GM12878 (cell line): ENCODE data around the gene ZNF655. TPM values are rescaled to one million over a fixed set of nuclear protein-coding genes. Genes with fewer than 3 reads are reported as not detected.

Experiments
- CTCF ChIP-seq, 3 experiments: IDR thresholded peaks in 2 of 3; conservative IDR thresholded peaks in 1 of 3; 2 replicates each; pipeline ENCODE4 v1.5.1; 2011; ENCODE audit warnings: low read depth in 3 of 3, low read length in 3 of 3, mild to moderate bottlenecking in 3 of 3, control low read depth in 2 of 3, moderate library complexity in 2 of 3, inconsistent platforms in 1 of 3, mixed read lengths in 1 of 3; ENCODE audit not compliant: control insufficient read depth in 2 of 3, insufficient read depth in 1 of 3; ENCODE audit errors: extremely low read depth in 1 of 3
- E2F8 ChIP-seq: fragments of 450-650 bp; IDR thresholded peaks from 2 replicates; pipeline ENCODE4 v1.6.1; 2018; ENCODE audit warnings: mild to moderate bottlenecking, low read depth, moderate library complexity; ENCODE audit not compliant: partially characterized antibody
- ESRRA ChIP-seq: IDR thresholded peaks from 2 replicates; pipeline ENCODE4 v1.6.1; 2012; ENCODE audit warnings: mild to moderate bottlenecking, low read length, improper control_type of control experiment
- FOS ChIP-seq: IDR thresholded peaks from 3 replicates; pipeline ENCODE4 v1.6.1; 2011; ENCODE audit warnings: borderline replicate concordance; ENCODE audit not compliant: insufficient read length; ENCODE audit errors: extremely low read depth
- HDGF ChIP-seq: fragments of 450-650 bp; IDR thresholded peaks from 2 replicates; pipeline ENCODE4 v1.6.1; 2016; ENCODE audit warnings: antibody characterized with exemption
- IRF4 ChIP-seq: IDR thresholded peaks from 2 replicates; pipeline ENCODE4 v1.6.1; 2011; ENCODE audit warnings: low read depth, low read length
- MAX ChIP-seq: IDR thresholded peaks from 2 replicates; pipeline ENCODE4 v1.6.1; 2012; ENCODE audit warnings: low read depth, low read length, improper control_type of control experiment
- MEF2B ChIP-seq: fragments of 450-650 bp; IDR thresholded peaks from 2 replicates; pipeline ENCODE4 v1.6.1; 2018; ENCODE audit warnings: mild to moderate bottlenecking, moderate library complexity; ENCODE audit not compliant: partially characterized antibody, poor library complexity, severe bottlenecking
- PAX5 ChIP-seq: IDR thresholded peaks from 2 replicates; pipeline ENCODE4 v1.6.1; 2011; ENCODE audit warnings: low read depth, low read length, borderline replicate concordance
- PAX8 ChIP-seq: fragments of 450-650 bp; IDR thresholded peaks from 2 replicates; pipeline ENCODE4 v1.6.1; 2017; ENCODE audit warnings: mild to moderate bottlenecking, moderate library complexity
- RB1 ChIP-seq: fragments of 450-650 bp; formaldehyde crosslinking; IDR thresholded peaks from 2 replicates; pipeline ENCODE4 v1.6.1; 2017; ENCODE audit warnings: mild to moderate bottlenecking, borderline replicate concordance
- REST ChIP-seq: IDR thresholded peaks from 2 replicates; pipeline ENCODE4 v1.6.1; 2012; ENCODE audit warnings: mild to moderate bottlenecking, low read depth, low read length
- TAF1 ChIP-seq: IDR thresholded peaks from 2 replicates; pipeline ENCODE4 v1.6.1; 2011; ENCODE audit warnings: mild to moderate bottlenecking, low read depth, low read length, borderline replicate concordance
- TBL1XR1 ChIP-seq: IDR thresholded peaks from 2 replicates; pipeline ENCODE4 v1.6.1; 2012; ENCODE audit warnings: low read depth, low read length, improper control_type of control experiment
- TCF12 ChIP-seq: IDR thresholded peaks from 2 replicates; pipeline ENCODE4 v1.6.1; 2011; ENCODE audit warnings: low read depth, mild to moderate bottlenecking, low read length
- ZBED1 ChIP-seq: IDR thresholded peaks from 2 replicates; pipeline ENCODE4 v1.6.1; 2016; ENCODE audit warnings: borderline replicate concordance
- ZNF217 ChIP-seq: fragments of 450-650 bp; IDR thresholded peaks from 2 replicates; pipeline ENCODE4 v1.6.1; 2017; ENCODE audit warnings: antibody characterized with exemption, mild to moderate bottlenecking
- polyA plus RNA-seq, 11 experiments: library from polyadenylated mRNA; depleted of rRNA in 4 of 11; unstranded in 6 of 11; stranded (reverse) in 5 of 11; fragments of >200 nt; fragmentation: Nextera tagmentation in 4 of 11; fragmentation: Illumina TruSeq in 1 of 11; extraction: Ambion mirVana in 4 of 11; extraction: Trizol in 1 of 11; gene quantifications; 1 replicate in 1 of 11; 2 replicates in 10 of 11; pipeline versions ENCODE4 v1.2.1 to v1.2.3, GENCODE V29; 2011 to 2016; ENCODE audit warnings: inconsistent platforms in 2 of 11, missing spikeins in 2 of 11, low read depth in 1 of 11
- total RNA-seq, 4 experiments: library from RNA; depleted of rRNA in 3 of 4; stranded (reverse); fragments of >200 nt in 3 of 4; fragmentation: Illumina TruSeq in 1 of 4; extraction: Trizol in 1 of 4; gene quantifications; 2 replicates each; pipeline versions ENCODE4 v1.2.1 to v1.2.3, GENCODE V29; 2013 to 2021
- TF ChIP-seq, protein P1 (sequence below): IDR thresholded peaks from 2 replicates; pipeline ENCODE4 v1.6.1; 2011; ENCODE audit warnings: mild to moderate bottlenecking, low read depth, low read length, moderate library complexity; ENCODE audit not compliant: insufficient replicate concordance

Gene ZNF655
- total and polyA plus RNA-seq, 10 of the 15 experiments (the other 5 are each of a cell fraction or from before 2014, with no cell fraction given): 14.5 to 107 (median 52.8) TPM

GRCh38 chr7:99616359-99617191 is 58.1 kb downstream of the ZNF655 start, which contains the start of gene ZSCAN25 (continued):
- TF ChIP-seq CTCF (IDR thresholded peaks at IDR 0.05 in 2 of 3, conservative IDR thresholded peaks at IDR 0.05 in 1 of 3; ENCODE audit: control insufficient read depth in 2 of 3, extremely low read depth in 1 of 3, insufficient read depth in 1 of 3, low read depth in 3 of 3, low read length in 3 of 3) (peak; percentile 30 to 47 (median 32)), ZBED1 (peak; percentile 57; the same call in 1 of the 2 replicates), MAX (0 out of 2 replicates have a peak, but pooled peaks have one; percentile 47), PAX5 (0 out of 2 replicates have a peak, but pooled peaks have one; percentile 6), TAF1 (peak; percentile 94), TCF12 (peak; percentile 84; the same call in 1 of the 2 replicates), REST (no peak; the same call in 1 of the 2 replicates), PAX8 (no peak), HDGF (0 out of 2 replicates have a peak, but pooled peaks have one; percentile 31), IRF4 (peak; percentile 42; the same call in 1 of the 2 replicates), ZNF217 (peak; percentile 78), E2F8 (peak; percentile 64), RB1 (peak; percentile 65; the same call in 1 of the 2 replicates), MEF2B (peak; percentile 33), ESRRA (peak; percentile 56; the same call in 1 of the 2 replicates), FOS (no peak), TBL1XR1 (no peak)
- TF ChIP-seq, protein P1, sequence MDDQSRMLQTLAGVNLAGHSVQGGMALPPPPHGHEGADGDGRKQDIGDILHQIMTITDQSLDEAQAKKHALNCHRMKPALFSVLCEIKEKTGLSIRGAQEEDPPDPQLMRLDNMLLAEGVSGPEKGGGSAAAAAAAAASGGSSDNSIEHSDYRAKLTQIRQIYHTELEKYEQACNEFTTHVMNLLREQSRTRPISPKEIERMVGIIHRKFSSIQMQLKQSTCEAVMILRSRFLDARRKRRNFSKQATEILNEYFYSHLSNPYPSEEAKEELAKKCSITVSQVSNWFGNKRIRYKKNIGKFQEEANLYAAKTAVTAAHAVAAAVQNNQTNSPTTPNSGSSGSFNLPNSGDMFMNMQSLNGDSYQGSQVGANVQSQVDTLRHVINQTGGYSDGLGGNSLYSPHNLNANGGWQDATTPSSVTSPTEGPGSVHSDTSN: no peak
